Mesenchymal stem cell (in vitro differentiated cells and primary cell): ENCODE measurements around the gene PSMA7.

Experiments used
- DNase-seq: peaks from one replicate; pipeline ENCODE4 v3.0.0-alpha.2; 2013
- H2AFZ ChIP-seq: one replicate; pipeline ENCODE4 v1.6.1; 2013; ENCODE audit warnings: low read depth, mild to moderate bottlenecking, control low read depth, inconsistent platforms, low read length, moderate library complexity
- H2AK5ac ChIP-seq: 2 replicates; pipeline ENCODE4 v1.6.1; 2013; ENCODE audit warnings: low read length, moderate library complexity, mild to moderate bottlenecking, inconsistent platforms; ENCODE audit not compliant: severe bottlenecking
- H2BK120ac ChIP-seq: one replicate; pipeline ENCODE4 v1.6.1; 2013; ENCODE audit warnings: low read depth, mild to moderate bottlenecking, inconsistent platforms, low read length, moderate library complexity
- H2BK12ac ChIP-seq, 2 experiments: one replicate each; pipeline ENCODE4 v1.6.1; 2013; ENCODE audit warnings: inconsistent platforms in 2 of 2, low read length in 2 of 2, mild to moderate bottlenecking in 2 of 2, moderate library complexity in 2 of 2, control low read depth in 1 of 2
- H2BK15ac ChIP-seq: one replicate; pipeline ENCODE4 v1.6.1; 2013; ENCODE audit warnings: mild to moderate bottlenecking, low read depth, inconsistent platforms; ENCODE audit not compliant: poor library complexity, severe bottlenecking
- H2BK5ac ChIP-seq: 2 replicates; pipeline ENCODE4 v1.6.1; 2013; ENCODE audit warnings: low read depth, mild to moderate bottlenecking, low read length, control low read depth, inconsistent platforms; ENCODE audit not compliant: poor library complexity, severe bottlenecking
- H3K14ac ChIP-seq, 2 experiments: one replicate each; pipeline ENCODE4 v1.6.1; 2013; ENCODE audit warnings: inconsistent platforms in 2 of 2, low read length in 2 of 2, control low read depth in 1 of 2, mild to moderate bottlenecking in 1 of 2, moderate library complexity in 1 of 2
- H3K18ac ChIP-seq, 2 experiments: one replicate each; pipeline ENCODE4 v1.6.1; 2013; ENCODE audit warnings: inconsistent platforms in 2 of 2, low read length in 2 of 2, control low read depth in 1 of 2, low read depth in 1 of 2, mild to moderate bottlenecking in 1 of 2
- H3K23ac ChIP-seq, 2 experiments: one replicate each; pipeline ENCODE4 v1.6.1; 2013; ENCODE audit warnings: inconsistent platforms in 2 of 2, low read length in 2 of 2, mild to moderate bottlenecking in 2 of 2, moderate library complexity in 2 of 2, control low read depth in 1 of 2
- H3K27ac ChIP-seq: 2 replicates; pipeline ENCODE4 v1.5.1; 2013; ENCODE audit warnings: mild to moderate bottlenecking, moderate library complexity, low read length, control low read depth, inconsistent platforms; ENCODE audit not compliant: poor library complexity, severe bottlenecking
- H3K27me3 ChIP-seq, 2 experiments: 2 replicates each; pipeline versions ENCODE4 v1.6.1 to v1.7.0; 2013; ENCODE audit warnings: low read length in 2 of 2, mild to moderate bottlenecking in 2 of 2, moderate library complexity in 2 of 2, control low read depth in 1 of 2, inconsistent platforms in 1 of 2; ENCODE audit not compliant: control insufficient read depth in 1 of 2, insufficient read depth in 1 of 2
- H3K36me3 ChIP-seq, 2 experiments: 2 replicates each; pipeline versions ENCODE4 v1.6.1 to v1.7.0; 2013; ENCODE audit warnings: low read length in 2 of 2, control low read depth in 1 of 2, inconsistent platforms in 1 of 2, low read depth in 1 of 2, mild to moderate bottlenecking in 1 of 2; ENCODE audit not compliant: insufficient read depth in 2 of 2, control insufficient read depth in 1 of 2
- H3K4ac ChIP-seq, 2 experiments: one replicate each; pipeline ENCODE4 v1.6.1; 2013; ENCODE audit warnings: inconsistent platforms in 2 of 2, low read length in 2 of 2, mild to moderate bottlenecking in 2 of 2, moderate library complexity in 2 of 2, control low read depth in 1 of 2, low read depth in 1 of 2
- H3K4me1 ChIP-seq: 2 replicates; pipeline ENCODE4 v1.6.1; 2013; ENCODE audit warnings: low read depth, low read length, control low read depth; ENCODE audit not compliant: control insufficient read depth, insufficient read depth
- H3K4me2 ChIP-seq: 2 replicates; pipeline ENCODE4 v1.6.1; 2013; ENCODE audit warnings: low read length, mild to moderate bottlenecking, inconsistent platforms; ENCODE audit not compliant: poor library complexity, severe bottlenecking
- H3K4me3 ChIP-seq, 2 experiments: 2 replicates each; pipeline versions ENCODE4 v1.5.1 to v1.7.0; 2013; ENCODE audit warnings: low read length in 2 of 2, mild to moderate bottlenecking in 2 of 2, control low read depth in 1 of 2, low read depth in 1 of 2; ENCODE audit not compliant: insufficient read depth in 1 of 2
- H3K79me1 ChIP-seq: replicated peaks from 2 replicates; pipeline ENCODE4 v1.6.1; 2013; ENCODE audit warnings: mild to moderate bottlenecking, control low read depth, low read length, inconsistent platforms; ENCODE audit not compliant: poor library complexity, severe bottlenecking
- H3K9ac ChIP-seq: 2 replicates; pipeline ENCODE4 v1.7.0; 2013; ENCODE audit warnings: mild to moderate bottlenecking, low read length, moderate library complexity
- H3K9me3 ChIP-seq: 2 replicates; pipeline ENCODE4 v1.7.0; 2013; ENCODE audit warnings: mild to moderate bottlenecking, low read length; ENCODE audit not compliant: control insufficient read depth
- H4K8ac ChIP-seq: one replicate; pipeline ENCODE4 v1.6.1; 2013; ENCODE audit warnings: inconsistent platforms, mild to moderate bottlenecking, low read length, moderate library complexity
- H4K91ac ChIP-seq: one replicate; pipeline ENCODE4 v1.6.1; 2013; ENCODE audit warnings: mild to moderate bottlenecking, low read length, inconsistent platforms
- WGBS: methylation state at CpG from one replicate; pipeline ENCODE4 v1.1.7; 2013; ENCODE audit warnings: mixed read lengths; 5-methylcytosine and 5-hydroxymethylcytosine counted together

PSMA7 gene

GRCh38 chr20:62122654-62123449 lies 20.3 kb downstream of the PSMA7 start:
- DNase-seq = peak; percentile 41
- Histone ChIP-seq H3K27ac (peak overlapping the region; percentile 6), H3K23ac (peak overlapping the region in 1 of 2 experiments; percentile 66), H3K79me1 (peaks cover 25% of the 10 kb centered on the region), H3K18ac (peak overlapping the region; percentile 73 to 93), H2BK5ac (no peak overlapping the region), H3K4me1 (peaks cover 22% of the 10 kb centered on the region), H4K8ac (peak overlapping the region; percentile 64), H3K4me2 (peak overlapping the region; percentile 76), H3K9ac (peak overlapping the region; percentile 79), H2BK15ac (peak overlapping the region; percentile 86), H2AK5ac (no peak overlapping the region), H3K27me3 (peaks cover 19 to 23% of the 10 kb centered on the region in 2 experiments), H4K91ac (no peak overlapping the region), H3K14ac (peak overlapping the region in 1 of 2 experiments; percentile 93), H3K4ac (peak overlapping the region; percentile 73 to 83), H3K9me3 (no peaks in the 10 kb centered on the region), H2AFZ (no peak overlapping the region), H3K4me3 (peak overlapping the region; percentile 76 to 91), H2BK12ac (peak overlapping the region in 1 of 2 experiments; percentile 15), H3K36me3 (peaks cover 32 to 34% of the 10 kb centered on the region in 2 experiments), H2BK120ac (peak overlapping the region; percentile 8)
- WGBS = 1% methylated on average over 64 of the region's 77 CpGs

GRCh38 chr20:62121776-62122653 lies 21.2 kb downstream of the PSMA7 start, which contains the start of gene LSM14B:
Gene LSM14B (plus strand): TSS chr20:62122475. CDS start chr20:62122667, 192 bp downstream.
- Histone ChIP-seq H3K27me3 (peaks cover 28 to 31% of the 10 kb centered on the region in 2 experiments), H3K14ac (peak within 1 kb of the TSS in 1 of 2 experiments; percentile 93), H2BK120ac (peak within 1 kb of the TSS; percentile 66), H3K9me3 (no peaks in the 10 kb centered on the region), H2BK15ac (peak within 1 kb of the TSS; percentile 99), H3K79me1 (peaks cover 17% of the 10 kb centered on the region), H3K4me1 (peaks cover 22% of the 10 kb centered on the region), H3K4me3 (peak within 1 kb of the TSS; percentile 76 to 91), H2AFZ (peak within 1 kb of the TSS; percentile 72), H3K36me3 (peaks cover 24 to 26% of the 10 kb centered on the region in 2 experiments), H3K18ac (peak within 1 kb of the TSS; percentile 74 to 93), H3K4ac (peak within 1 kb of the TSS; percentile 74 to 83), H2BK5ac (peak within 1 kb of the TSS; percentile 79), H2BK12ac (peak within 1 kb of the TSS in 1 of 2 experiments; percentile 15), H3K9ac (peak within 1 kb of the TSS; percentile 94), H4K8ac (peak within 1 kb of the TSS; percentile 80), H3K4me2 (peak within 1 kb of the TSS; percentile 76), H3K27ac (peak within 1 kb of the TSS; percentile 78), H3K23ac (peak within 1 kb of the TSS in 1 of 2 experiments; percentile 66), H4K91ac (peak within 1 kb of the TSS; percentile 66), H2AK5ac (no peak within 1 kb of the TSS)
- under 1% methylated on average over 44 of the region's 124 CpGs for WGBS
- peak; percentile 95 for DNase-seq

GRCh38 chr20:62120990-62121775 lies 22.0 kb downstream of the PSMA7 start:
- Histone ChIP-seq H3K27ac (peak overlapping the region; percentile 70), H3K27me3 (peaks cover 33 to 37% of the 10 kb centered on the region in 2 experiments), H2AFZ (peak overlapping the region; percentile 72), H3K23ac (no peak overlapping the region), H2BK5ac (peak overlapping the region; percentile 74), H3K9ac (peak overlapping the region; percentile 94), H3K36me3 (peaks cover 18% of the 10 kb centered on the region in 2 experiments), H3K18ac (peak overlapping the region; percentile 74 to 85), H3K4me1 (peaks cover 22% of the 10 kb centered on the region), H3K4me2 (peak overlapping the region; percentile 73), H2AK5ac (no peak overlapping the region), H2BK120ac (peak overlapping the region; percentile 66), H3K4me3 (peak overlapping the region; percentile 62 to 82), H4K91ac (peak overlapping the region; percentile 66), H2BK12ac (peak overlapping the region in 1 of 2 experiments; percentile 74), H3K79me1 (peaks cover 12% of the 10 kb centered on the region), H4K8ac (peak overlapping the region; percentile 80), H2BK15ac (peak overlapping the region; percentile 99), H3K14ac (no peak overlapping the region), H3K4ac (peak overlapping the region; percentile 57 to 74), H3K9me3 (peaks cover 2% of the 10 kb centered on the region)
- DNase-seq = peak; percentile 77
- WGBS = 19% methylated on average over 40 of the region's 45 CpGs
